HEK293 (cell line): ENCODE data around the gene TCTN1.

ENCODE experiments used
- CTCF ChIA-PET: fragments of 350-600 bp; formaldehyde crosslinking; extraction: SDS; loops from one replicate; lab custom pipeline; 2021; ENCODE audit warnings: antibody characterized with exemption; lab: Yijun Ruan, JAX
- POLR2A ChIA-PET: fragments of 300-600 bp; formaldehyde crosslinking; extraction: SDS; loops from one replicate; lab custom pipeline; 2020; ENCODE audit warnings: antibody characterized with exemption, inconsistent platforms; lab: Yijun Ruan, JAX
- H3K27ac ChIP-seq: fragments of 200-500 bp; sonication (Bioruptor generic); 2 replicates; pipeline ENCODE4 v1.5.1; 2014; ENCODE audit warnings: low read depth, low read length, control low read depth, inconsistent platforms; ENCODE audit errors: extremely low read depth
- H3K36me3 ChIP-seq, 2 experiments: fragments of 200-500 bp in 1 of 2; sonication (Bioruptor generic) in 1 of 2; 1 replicate in 1 of 2; 2 replicates in 1 of 2; pipeline ENCODE4 v1.5.1; 2014 to 2017; ENCODE audit warnings: inconsistent platforms in 2 of 2, low read length in 2 of 2; ENCODE audit not compliant: control insufficient read depth in 2 of 2, insufficient read depth in 1 of 2
- H3K4me1 ChIP-seq: fragments of 200-500 bp; sonication (Bioruptor generic); 2 replicates; pipeline ENCODE4 v1.5.1; 2014; ENCODE audit warnings: mild to moderate bottlenecking, low read length, inconsistent platforms; ENCODE audit not compliant: control insufficient read depth, insufficient read depth
- H3K4me3 ChIP-seq: 2 replicates; pipeline ENCODE4 v1.5.1; 2011; ENCODE audit warnings: low read depth, mild to moderate bottlenecking, control low read depth, low read length, moderate library complexity
- H3K9me3 ChIP-seq: fragments of 200-500 bp; sonication (Bioruptor generic); 2 replicates; pipeline ENCODE4 v1.5.1; 2014; ENCODE audit warnings: low read depth, low read length, inconsistent platforms; ENCODE audit not compliant: control insufficient read depth, insufficient read depth
- GLI4 ChIP-seq: fragments of 450-650 bp; formaldehyde crosslinking; IDR thresholded peaks from 2 replicates; pipeline ENCODE4 v1.5.1; 2016; ENCODE audit warnings: missing biosample characterization, missing genetic modification characterization
- KLF10 ChIP-seq: fragments of 450-650 bp; IDR thresholded peaks from 2 replicates; pipeline ENCODE4 v1.5.1; 2018; ENCODE audit warnings: missing biosample characterization, mild to moderate bottlenecking, missing genetic modification characterization
- KLF8 ChIP-seq: fragments of 450-650 bp; formaldehyde crosslinking; IDR thresholded peaks from 2 replicates; pipeline ENCODE4 v1.5.1; 2016; ENCODE audit warnings: missing biosample characterization, missing genetic modification characterization
- OVOL3 ChIP-seq: fragments of 450-650 bp; formaldehyde crosslinking; IDR thresholded peaks from 2 replicates; pipeline ENCODE4 v1.5.1; 2016; ENCODE audit warnings: missing biosample characterization, missing genetic modification characterization
- SALL2 ChIP-seq: fragments of 450-650 bp; formaldehyde crosslinking; IDR thresholded peaks from 2 replicates; pipeline ENCODE4 v1.5.0; 2017; ENCODE audit warnings: missing biosample characterization, mild to moderate bottlenecking, missing genetic modification characterization, borderline replicate concordance
- SP7 ChIP-seq: fragments of 450-650 bp; formaldehyde crosslinking; IDR thresholded peaks from 2 replicates; pipeline ENCODE4 v1.5.1; 2016; ENCODE audit warnings: missing biosample characterization, missing genetic modification characterization
- TCF7L2 ChIP-seq: IDR thresholded peaks from 2 replicates; pipeline ENCODE4 v1.6.1; 2011; ENCODE audit warnings: low read depth, mild to moderate bottlenecking, inconsistent platforms, low read length, moderate library complexity, borderline replicate concordance
- ZBTB1 ChIP-seq: fragments of 450-650 bp; formaldehyde crosslinking; IDR thresholded peaks from 2 replicates; pipeline ENCODE4 v1.5.1; 2016; ENCODE audit warnings: missing biosample characterization, missing genetic modification characterization
- ZNF266 ChIP-seq: fragments of 450-650 bp; formaldehyde crosslinking; IDR thresholded peaks from 2 replicates; pipeline ENCODE4 v1.5.1; 2016; ENCODE audit warnings: missing biosample characterization, missing genetic modification characterization, low read depth
- ZNF354C ChIP-seq: fragments of 450-650 bp; formaldehyde crosslinking; IDR thresholded peaks from 2 replicates; pipeline ENCODE4 v1.5.1; 2016; ENCODE audit warnings: missing biosample characterization, missing genetic modification characterization, low read depth, borderline replicate concordance
- ZNF555 ChIP-seq: fragments of 450-650 bp; formaldehyde crosslinking; conservative IDR thresholded peaks from 2 replicates; pipeline ENCODE4 v1.5.1; 2017; ENCODE audit warnings: missing biosample characterization, mild to moderate bottlenecking, missing genetic modification characterization, inconsistent platforms
- ZNF768 ChIP-seq: fragments of 450-650 bp; formaldehyde crosslinking; IDR thresholded peaks from 2 replicates; pipeline ENCODE4 v1.5.1; 2018; ENCODE audit warnings: missing biosample characterization, mild to moderate bottlenecking, missing genetic modification characterization
- ZNF785 ChIP-seq: fragments of 450-650 bp; formaldehyde crosslinking; IDR thresholded peaks from 2 replicates; pipeline ENCODE4 v1.5.1; 2016; ENCODE audit warnings: missing biosample characterization, missing genetic modification characterization
- ZNF843 ChIP-seq: fragments of 450-650 bp; formaldehyde crosslinking; IDR thresholded peaks from 2 replicates; pipeline ENCODE4 v1.5.1; 2016; ENCODE audit warnings: missing biosample characterization, missing genetic modification characterization
- TF ChIP-seq, protein P1 (sequence below): fragments of 450-650 bp; IDR thresholded peaks from 2 replicates; pipeline ENCODE4 v1.5.1; 2018; ENCODE audit warnings: missing biosample characterization, mild to moderate bottlenecking, missing genetic modification characterization
- TF ChIP-seq, protein P2 (sequence below): fragments of 450-650 bp; formaldehyde crosslinking; IDR thresholded peaks from 2 replicates; pipeline ENCODE4 v1.5.1; 2016; ENCODE audit warnings: missing biosample characterization, missing genetic modification characterization, borderline replicate concordance
- TF ChIP-seq, protein P3 (sequence below): fragments of 450-650 bp; formaldehyde crosslinking; IDR thresholded peaks from 2 replicates; pipeline ENCODE4 v1.5.1; 2017; ENCODE audit warnings: missing biosample characterization, missing genetic modification characterization
- TF ChIP-seq, protein P4 (sequence below): fragments of 450-650 bp; formaldehyde crosslinking; IDR thresholded peaks from 2 replicates; pipeline ENCODE4 v1.5.1; 2016; ENCODE audit warnings: missing biosample characterization, missing genetic modification characterization
- TF ChIP-seq, protein P5 (sequence below): fragments of 450-650 bp; formaldehyde crosslinking; IDR thresholded peaks from 2 replicates; pipeline ENCODE4 v1.5.1; 2017; ENCODE audit warnings: missing biosample characterization, missing genetic modification characterization
- TF ChIP-seq, protein P6 (sequence below): fragments of 450-650 bp; formaldehyde crosslinking; IDR thresholded peaks from 2 replicates; pipeline ENCODE4 v1.5.1; 2016; ENCODE audit warnings: missing biosample characterization, missing genetic modification characterization

The TCTN1 gene

DNA sequence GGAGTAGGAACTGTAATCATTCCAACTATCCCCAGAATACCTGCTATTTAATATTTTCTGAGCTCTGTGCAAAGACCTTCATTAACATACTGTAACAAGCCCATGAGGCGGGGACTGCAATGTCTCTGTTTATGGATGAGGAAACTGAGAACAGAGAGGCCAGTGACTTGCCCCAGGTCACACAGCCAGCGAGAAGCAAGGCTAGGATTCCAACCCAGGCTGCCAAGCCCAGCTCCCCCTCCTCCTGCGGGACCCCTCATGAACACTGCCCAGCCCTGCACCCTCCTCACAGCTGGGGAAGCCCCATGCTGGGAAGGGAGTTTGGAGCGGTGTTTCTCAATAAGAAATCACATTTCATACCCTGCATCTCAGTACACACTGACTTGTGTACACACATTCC, 64.1 kb downstream of the TCTN1 start:
- H3K4me1 ChIP-seq = no peaks in the 10 kb centered on the region
- no peak overlapping the region for H3K4me3 ChIP-seq
- H3K36me3 ChIP-seq = no peaks in the 10 kb centered on the region
- no peak overlapping the region for H3K27ac ChIP-seq
- H3K9me3 ChIP-seq = no peaks in the 10 kb centered on the region
- ChIA-PET CTCF (interaction anchor here (0.6 kb wide), 1 partner anchor 1268 kb away, joined by 3 read pairs; no protein-coding TSS in a partner anchor), POLR2A (no interaction called here)
- TF ChIP-seq ZNF768 (0 out of 2 replicates have a peak, but pooled peaks have one; percentile 44), ZNF354C (no peak)

DNA sequence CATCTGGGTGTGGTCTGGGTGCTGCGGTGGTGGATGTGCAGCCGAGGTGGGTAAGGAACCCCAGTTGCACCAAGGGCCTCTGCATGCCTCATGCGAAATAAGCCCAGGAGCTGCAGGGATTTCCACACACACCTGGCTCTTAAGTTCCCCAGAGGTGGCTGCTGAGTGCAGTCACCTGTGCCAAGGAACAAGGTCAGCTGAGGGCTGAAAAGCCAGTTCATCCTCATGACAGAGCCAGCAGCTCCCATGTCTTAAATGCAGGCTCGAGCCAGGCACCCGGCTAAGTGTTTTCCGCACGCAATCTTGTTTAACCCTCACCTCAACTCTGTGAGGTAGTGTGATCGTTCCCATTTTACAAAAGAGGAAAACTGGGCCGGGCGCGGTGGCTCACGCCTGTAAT, 65.3 kb downstream of the TCTN1 start:
- no peaks in the 10 kb centered on the region for H3K36me3 ChIP-seq
- H3K4me1 ChIP-seq = no peaks in the 10 kb centered on the region
- H3K4me3 ChIP-seq = no peak overlapping the region
- TF ChIP-seq, protein P1, sequence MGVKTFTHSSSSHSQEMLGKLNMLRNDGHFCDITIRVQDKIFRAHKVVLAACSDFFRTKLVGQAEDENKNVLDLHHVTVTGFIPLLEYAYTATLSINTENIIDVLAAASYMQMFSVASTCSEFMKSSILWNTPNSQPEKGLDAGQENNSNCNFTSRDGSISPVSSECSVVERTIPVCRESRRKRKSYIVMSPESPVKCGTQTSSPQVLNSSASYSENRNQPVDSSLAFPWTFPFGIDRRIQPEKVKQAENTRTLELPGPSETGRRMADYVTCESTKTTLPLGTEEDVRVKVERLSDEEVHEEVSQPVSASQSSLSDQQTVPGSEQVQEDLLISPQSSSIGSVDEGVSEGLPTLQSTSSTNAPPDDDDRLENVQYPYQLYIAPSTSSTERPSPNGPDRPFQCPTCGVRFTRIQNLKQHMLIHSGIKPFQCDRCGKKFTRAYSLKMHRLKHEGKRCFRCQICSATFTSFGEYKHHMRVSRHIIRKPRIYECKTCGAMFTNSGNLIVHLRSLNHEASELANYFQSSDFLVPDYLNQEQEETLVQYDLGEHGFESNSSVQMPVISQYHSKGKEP = no peak
- TF ChIP-seq, protein P2, sequence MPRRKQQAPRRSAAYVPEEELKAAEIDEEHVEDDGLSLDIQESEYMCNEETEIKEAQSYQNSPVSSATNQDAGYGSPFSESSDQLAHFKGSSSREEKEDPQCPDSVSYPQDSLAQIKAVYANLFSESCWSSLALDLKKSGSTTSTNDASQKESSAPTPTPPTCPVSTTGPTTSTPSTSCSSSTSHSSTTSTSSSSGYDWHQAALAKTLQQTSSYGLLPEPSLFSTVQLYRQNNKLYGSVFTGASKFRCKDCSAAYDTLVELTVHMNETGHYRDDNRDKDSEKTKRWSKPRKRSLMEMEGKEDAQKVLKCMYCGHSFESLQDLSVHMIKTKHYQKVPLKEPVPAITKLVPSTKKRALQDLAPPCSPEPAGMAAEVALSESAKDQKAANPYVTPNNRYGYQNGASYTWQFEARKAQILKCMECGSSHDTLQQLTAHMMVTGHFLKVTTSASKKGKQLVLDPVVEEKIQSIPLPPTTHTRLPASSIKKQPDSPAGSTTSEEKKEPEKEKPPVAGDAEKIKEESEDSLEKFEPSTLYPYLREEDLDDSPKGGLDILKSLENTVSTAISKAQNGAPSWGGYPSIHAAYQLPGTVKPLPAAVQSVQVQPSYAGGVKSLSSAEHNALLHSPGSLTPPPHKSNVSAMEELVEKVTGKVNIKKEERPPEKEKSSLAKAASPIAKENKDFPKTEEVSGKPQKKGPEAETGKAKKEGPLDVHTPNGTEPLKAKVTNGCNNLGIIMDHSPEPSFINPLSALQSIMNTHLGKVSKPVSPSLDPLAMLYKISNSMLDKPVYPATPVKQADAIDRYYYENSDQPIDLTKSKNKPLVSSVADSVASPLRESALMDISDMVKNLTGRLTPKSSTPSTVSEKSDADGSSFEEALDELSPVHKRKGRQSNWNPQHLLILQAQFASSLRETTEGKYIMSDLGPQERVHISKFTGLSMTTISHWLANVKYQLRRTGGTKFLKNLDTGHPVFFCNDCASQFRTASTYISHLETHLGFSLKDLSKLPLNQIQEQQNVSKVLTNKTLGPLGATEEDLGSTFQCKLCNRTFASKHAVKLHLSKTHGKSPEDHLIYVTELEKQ (tag by site-specific recombination) = no peak
- TF ChIP-seq GLI4 (tag by site-specific recombination) = no peak
- no peak for TF ChIP-seq SALL2 (tag by site-specific recombination)
- no peak for TF ChIP-seq KLF8
- TF ChIP-seq ZBTB1 (tag by site-specific recombination) = no peak
- TF ChIP-seq ZNF266 (tag by site-specific recombination) = no peak
- TF ChIP-seq TCF7L2 = no peak
- no peak for TF ChIP-seq KLF10 (tag by site-specific recombination)
- TF ChIP-seq, protein P3, sequence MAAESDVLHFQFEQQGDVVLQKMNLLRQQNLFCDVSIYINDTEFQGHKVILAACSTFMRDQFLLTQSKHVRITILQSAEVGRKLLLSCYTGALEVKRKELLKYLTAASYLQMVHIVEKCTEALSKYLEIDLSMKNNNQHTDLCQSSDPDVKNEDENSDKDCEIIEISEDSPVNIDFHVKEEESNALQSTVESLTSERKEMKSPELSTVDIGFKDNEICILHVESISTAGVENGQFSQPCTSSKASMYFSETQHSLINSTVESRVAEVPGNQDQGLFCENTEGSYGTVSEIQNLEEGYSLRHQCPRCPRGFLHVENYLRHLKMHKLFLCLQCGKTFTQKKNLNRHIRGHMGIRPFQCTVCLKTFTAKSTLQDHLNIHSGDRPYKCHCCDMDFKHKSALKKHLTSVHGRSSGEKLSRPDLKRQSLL (tag by site-specific recombination) = no peak
- no peak for TF ChIP-seq ZNF555
- no peak for TF ChIP-seq OVOL3 (tag by site-specific recombination)
- no peak for TF ChIP-seq ZNF843 (tag by site-specific recombination)
- H3K9me3 ChIP-seq = no peaks in the 10 kb centered on the region
- ChIA-PET CTCF (interaction anchor here (0.6 to 1.0 kb wide), 2 partner anchors 229 to 1407 kb away, joined by 3 to 5 read pairs; partner anchors contain the start of gene ARPC3), POLR2A (no interaction called here)
- H3K27ac ChIP-seq = no peak overlapping the region

DNA sequence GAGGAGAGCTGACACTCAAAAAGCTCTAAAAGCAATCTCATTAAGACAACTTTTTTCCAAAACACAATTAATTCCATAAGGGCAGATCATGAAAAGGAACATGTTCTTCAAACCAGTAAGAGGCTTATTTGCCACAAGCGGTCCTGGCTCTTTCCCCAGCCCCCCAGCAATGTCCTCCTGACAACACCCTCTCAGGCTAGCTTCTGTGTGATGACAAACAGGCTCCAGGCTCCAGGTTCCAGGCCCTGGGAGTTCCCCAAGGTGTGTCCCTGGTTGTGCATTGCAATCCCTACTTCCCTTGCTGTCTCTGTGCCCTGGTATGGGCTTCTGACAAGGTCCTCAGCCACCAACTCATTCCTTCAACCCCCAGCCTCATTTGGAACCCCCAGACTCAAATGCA, 66.1 kb downstream of the TCTN1 start:
- no peak overlapping the region for H3K27ac ChIP-seq
- ChIA-PET CTCF (interaction anchor here (1.0 kb wide), 1 partner anchor 230 kb away, joined by 3 read pairs; the partner anchor contains the start of gene ARPC3), POLR2A (no interaction called here)
- H3K36me3 ChIP-seq = no peaks in the 10 kb centered on the region
- no peak overlapping the region for H3K4me3 ChIP-seq
- no peaks in the 10 kb centered on the region for H3K9me3 ChIP-seq
- H3K4me1 ChIP-seq = no peaks in the 10 kb centered on the region
- TF ChIP-seq, protein P4, sequence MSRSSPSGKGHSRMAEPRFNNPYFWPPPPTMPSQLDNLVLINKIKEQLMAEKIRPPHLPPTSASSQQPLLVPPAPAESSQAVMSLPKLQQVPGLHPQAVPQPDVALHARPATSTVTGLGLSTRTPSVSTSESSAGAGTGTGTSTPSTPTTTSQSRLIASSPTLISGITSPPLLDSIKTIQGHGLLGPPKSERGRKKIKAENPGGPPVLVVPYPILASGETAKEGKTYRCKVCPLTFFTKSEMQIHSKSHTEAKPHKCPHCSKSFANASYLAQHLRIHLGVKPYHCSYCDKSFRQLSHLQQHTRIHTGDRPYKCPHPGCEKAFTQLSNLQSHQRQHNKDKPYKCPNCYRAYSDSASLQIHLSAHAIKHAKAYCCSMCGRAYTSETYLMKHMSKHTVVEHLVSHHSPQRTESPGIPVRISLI (tag by site-specific recombination) = no peak
- TF ChIP-seq SP7 (tag by site-specific recombination) (no peak), ZNF843 (tag by site-specific recombination) (no peak), ZNF785 (tag by site-specific recombination) (no peak)
- TF ChIP-seq, protein P3 (tag by site-specific recombination) = no peak
- TF ChIP-seq, protein P5, sequence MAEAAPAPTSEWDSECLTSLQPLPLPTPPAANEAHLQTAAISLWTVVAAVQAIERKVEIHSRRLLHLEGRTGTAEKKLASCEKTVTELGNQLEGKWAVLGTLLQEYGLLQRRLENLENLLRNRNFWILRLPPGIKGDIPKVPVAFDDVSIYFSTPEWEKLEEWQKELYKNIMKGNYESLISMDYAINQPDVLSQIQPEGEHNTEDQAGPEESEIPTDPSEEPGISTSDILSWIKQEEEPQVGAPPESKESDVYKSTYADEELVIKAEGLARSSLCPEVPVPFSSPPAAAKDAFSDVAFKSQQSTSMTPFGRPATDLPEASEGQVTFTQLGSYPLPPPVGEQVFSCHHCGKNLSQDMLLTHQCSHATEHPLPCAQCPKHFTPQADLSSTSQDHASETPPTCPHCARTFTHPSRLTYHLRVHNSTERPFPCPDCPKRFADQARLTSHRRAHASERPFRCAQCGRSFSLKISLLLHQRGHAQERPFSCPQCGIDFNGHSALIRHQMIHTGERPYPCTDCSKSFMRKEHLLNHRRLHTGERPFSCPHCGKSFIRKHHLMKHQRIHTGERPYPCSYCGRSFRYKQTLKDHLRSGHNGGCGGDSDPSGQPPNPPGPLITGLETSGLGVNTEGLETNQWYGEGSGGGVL (tag by site-specific recombination) = no peak
- TF ChIP-seq, protein P6, sequence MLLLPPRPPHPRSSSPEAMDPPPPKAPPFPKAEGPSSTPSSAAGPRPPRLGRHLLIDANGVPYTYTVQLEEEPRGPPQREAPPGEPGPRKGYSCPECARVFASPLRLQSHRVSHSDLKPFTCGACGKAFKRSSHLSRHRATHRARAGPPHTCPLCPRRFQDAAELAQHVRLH (tag by site-specific recombination) = no peak
